NCI-H526 (cell line): ENCODE measurements around the gene REEP2.
A peak's percentile ranks its signal among the peaks of the same experiment; 100 is the strongest.

Source experiments
- DNase-seq, 2 experiments: peaks; one replicate each; lab custom pipeline; 2025; lab: John Stamatoyannopoulos, UW

REEP2 gene

DNA sequence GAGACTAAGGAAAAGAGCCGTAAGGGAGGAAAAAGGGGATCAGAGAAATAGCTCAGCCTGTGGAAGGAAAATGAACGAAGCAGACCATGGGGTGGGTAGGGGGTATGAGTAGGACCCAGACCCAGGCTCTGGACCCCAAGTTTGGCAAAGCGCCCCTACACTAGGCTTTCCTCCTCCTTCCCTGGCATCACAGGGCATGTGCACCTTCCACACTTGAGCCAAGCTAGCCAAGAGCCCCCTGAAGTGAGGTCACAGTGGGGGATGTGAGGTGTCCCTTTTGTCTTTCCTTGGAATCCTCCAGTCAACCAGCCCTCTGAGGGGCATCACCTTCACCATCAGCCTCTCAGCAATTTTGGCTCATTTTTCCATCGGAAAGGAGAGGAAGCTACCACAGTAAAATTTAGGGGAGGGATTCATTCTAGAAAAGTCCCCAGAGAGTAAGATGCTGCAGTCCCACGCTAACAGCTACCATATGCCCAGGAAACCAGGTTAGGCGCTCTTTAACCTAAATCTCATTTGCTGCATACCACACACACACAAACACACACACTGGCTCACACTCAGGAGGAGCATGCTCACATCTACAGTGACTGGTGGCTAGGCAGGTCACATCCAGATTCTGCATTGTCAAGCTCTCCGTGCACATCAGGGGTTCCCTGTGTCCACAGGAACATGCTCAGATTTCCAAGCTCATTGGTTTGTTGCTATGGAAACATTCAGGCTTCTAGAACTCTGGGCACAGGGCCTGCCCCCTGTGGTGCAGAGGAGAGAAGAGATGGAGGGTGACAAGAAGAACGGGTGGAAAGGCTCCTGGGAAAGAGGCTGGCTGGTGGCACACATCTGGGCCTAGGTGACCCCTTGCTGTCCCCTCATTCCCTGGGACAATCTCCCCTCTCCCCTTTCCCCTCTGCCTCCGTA is 9.9 kb downstream of the REEP2 start:
- DNase-seq, result no peak

DNA sequence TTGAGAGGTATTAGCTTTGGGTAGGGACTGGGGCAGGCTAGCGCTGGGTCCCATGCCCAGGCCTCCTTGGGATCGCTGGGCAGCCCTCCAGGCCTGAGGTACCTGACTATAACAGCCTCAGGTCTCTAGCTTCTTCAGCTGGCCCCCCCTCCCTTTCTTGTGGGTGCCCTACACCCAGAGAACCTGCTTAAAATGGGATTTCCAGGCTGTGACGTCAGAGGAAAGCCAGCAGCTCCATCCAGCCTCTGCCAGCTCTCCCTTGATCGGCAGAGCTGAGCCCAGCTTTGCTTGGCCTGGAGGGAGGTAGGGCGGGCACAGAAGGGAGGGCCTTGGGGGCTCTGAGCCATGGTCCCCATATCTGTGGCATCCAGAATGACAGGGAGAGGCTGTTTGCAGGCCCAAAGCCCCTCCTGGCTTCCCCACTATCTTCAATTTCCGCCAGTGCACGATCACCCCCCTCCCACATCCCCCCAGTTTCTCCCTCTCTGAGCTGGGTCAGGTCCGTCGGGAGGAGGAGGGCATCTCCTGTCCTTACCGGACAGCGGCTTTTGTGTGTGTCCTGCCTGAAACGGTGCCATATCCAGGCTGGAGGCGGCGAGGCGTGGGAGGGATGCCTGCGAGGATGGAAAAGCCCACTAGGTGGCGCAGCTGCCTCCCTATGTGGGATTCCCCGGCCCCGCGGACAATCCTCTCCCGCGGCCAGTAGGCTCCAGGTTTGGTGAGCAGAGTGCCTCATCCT is 10.8 kb downstream of the REEP2 start:
- peak; percentile 71 to 93 for DNase-seq

DNA sequence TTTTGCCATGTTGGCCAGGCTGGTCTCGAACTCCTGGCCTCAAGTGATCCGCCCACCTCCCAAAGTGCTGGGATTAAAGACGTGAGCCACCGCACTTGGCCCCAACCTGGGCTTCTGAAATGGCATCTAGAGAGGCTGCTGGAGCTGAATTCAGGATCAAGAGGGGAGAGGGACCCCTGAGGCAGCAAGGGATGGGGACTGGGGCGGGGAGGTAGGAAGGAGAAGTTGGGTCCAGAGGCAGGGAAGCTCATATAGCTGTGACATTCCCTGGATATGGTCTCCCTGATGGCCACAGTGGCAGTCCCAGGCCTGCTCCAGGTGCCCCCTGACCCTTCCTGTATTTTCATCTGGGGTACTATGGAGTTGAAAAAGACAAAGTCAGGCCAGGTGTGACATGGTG is 12.1 kb downstream of the REEP2 start:
- no peak for DNase-seq

DNA sequence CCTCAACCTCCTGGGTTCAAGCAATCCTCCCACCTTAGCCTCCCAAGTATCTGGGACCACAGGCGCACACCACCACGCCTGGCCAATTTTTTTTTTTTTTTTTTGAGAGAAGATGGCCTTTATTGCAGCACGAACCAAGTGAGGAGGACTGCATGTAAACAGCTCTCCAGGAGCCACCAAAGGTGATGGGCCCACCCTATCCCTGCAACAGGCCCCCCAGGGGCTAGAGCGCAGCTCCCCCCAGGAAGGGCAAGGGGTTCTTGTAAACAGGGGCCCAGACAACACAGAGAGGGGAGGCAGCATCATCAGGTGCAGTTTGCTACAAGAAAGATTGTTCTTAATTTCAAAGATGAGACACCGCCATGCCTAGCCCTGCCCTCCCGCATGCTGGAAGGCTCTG is 13.9 kb downstream of the REEP2 start:
- no peak for DNase-seq

DNA sequence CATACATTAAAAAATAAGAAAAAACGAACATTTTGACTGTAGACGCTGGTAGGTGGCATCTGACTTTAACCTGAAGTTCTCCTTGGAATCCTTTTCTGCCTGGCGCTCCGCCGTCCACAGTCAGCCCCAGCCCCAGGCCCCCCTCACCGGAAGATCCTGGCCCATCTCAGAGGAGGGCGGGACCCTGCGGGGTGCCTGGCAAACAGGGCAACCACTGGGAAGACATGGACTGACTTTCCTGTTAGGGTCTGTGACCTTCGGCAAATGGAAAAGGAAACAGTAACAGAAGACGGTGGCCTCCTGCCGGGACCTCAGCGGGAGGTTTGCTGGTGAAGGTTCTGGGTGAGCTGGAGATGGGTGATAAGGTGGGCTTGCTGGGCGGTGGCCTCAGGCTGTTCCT is 14.7 kb downstream of the REEP2 start:
- DNase-seq, result no peak

DNA sequence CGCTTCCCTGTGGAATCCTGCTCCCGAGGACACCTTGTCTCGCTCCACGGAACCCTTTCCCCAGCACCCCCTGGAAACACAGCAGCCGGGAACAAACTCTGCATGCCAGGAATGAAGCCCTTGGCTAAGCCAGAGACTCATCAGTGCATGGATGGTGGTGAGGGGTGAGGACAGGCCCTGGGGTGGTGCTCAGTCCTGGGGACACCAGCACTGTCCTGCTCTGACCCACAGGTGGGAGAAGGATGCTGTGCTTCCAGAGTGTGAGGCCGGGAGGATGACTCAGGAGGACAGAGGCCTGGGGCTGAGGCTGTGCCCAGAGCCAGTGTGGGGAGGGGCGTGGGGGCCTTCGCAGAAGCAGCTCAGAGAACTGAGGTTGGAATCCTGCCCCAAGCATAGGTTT is 15.3 kb downstream of the REEP2 start:
- DNase-seq, result no peak

DNA sequence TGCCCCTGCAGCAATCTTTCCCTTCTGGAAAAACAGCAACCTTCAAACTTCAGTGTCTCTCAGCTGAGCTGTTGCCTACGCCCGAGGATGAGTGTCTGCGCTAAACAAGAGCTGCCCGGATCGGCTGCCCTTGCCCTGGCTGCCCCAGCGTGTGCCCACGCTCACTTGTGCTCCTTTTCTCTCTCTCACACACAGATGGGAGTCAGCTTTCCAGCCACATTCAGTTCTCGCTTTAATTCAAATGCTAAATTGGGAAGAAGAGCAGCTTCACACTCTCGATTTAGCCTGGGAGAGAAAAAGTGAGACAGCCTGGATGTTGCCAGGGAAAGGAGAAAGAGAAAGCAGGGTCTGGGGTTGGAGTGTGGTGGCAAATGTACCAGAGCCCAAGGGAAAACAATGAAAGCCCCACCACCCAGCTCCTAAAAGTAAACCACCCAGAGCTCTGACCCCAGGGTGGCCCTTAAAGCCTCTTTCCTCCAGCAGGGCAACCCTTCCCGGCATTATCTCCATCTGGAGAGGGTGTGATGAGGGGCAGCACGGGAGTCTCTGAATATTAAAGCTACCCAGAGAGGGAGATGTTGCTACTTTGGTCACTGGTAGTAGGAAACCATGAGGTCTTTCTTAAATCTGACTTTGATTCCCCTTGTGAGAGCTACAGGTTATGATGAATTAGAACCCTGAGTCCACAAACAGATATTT is 16.5 kb downstream of the REEP2 start:
- DNase-seq, result no peak

DNA sequence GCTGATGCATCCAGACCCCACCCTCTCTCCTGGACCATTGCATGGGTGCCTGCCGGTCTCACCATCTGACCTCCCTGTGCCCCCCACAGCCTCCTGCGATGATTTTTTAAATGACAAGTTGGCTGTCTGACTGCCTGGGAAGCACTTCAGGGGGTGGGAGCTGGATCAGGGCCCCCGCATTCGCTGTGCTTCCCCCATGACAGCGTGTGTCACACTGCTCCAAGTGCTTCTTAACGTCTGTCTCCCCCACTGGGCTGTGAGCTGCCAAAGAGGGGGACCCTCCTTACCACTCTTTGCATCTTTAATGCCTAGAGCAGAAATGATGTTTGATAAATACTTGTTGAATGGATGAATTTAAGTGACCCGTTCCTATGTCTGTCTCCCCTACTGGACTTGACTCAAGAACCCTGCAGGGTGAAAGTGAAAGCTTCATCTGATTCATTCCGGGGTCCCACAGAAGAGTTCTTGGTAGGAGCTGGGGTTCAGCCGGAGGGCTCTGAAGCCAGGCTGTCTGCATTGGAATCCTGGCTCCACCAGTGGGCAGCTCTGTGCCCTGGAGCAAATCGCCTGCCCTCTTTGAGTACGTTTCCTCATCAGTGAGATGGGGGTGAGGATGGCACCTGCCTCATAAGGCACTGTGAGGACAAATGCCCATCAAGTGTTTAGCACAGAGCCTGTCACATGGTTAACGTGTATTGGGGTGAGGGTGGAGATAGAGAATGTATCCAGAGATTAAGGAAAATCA is 18.8 kb downstream of the REEP2 start:
- no peak for DNase-seq

DNA sequence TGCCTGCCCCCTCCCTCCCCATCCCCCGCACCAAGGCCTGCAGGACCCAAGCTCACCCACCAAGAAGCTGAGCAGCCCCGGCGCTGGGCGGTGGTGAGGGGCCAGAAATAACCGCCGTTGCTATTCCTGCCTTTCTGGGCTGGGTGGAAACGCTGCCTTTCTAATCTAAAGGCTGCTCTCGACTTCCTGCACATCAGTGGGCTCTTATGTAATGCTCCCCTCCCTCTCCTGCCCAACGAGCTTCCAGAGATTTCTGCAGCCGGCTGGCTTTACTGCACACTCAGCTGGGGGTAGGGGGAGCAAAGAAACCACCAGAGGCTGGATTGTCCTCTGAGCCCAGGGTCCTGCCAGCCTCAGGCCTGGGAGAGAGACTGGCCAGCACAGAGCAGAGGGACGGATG is 19.5 kb downstream of the REEP2 start:
- DNase-seq, result no peak

DNA sequence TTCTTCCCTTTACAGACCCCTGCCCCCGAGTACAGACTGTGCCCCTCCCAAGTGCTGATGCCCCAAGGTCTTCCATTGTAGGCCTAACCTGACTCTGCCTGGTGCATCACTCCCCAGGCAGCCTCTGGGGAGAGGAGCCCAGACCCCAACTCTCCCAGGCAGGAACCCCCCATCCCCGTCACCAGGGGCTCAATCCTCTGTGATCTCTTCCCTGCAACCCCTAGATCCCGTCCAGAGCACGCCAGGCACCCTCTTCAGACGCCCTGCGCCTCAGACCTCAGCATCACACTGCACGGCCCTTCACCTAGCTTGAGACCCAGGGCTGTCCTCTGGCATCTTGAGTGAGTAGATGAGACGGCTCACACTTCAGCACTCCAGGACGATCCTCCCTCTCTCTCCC is 20.0 kb downstream of the REEP2 start:
- DNase-seq, result no peak

DNA sequence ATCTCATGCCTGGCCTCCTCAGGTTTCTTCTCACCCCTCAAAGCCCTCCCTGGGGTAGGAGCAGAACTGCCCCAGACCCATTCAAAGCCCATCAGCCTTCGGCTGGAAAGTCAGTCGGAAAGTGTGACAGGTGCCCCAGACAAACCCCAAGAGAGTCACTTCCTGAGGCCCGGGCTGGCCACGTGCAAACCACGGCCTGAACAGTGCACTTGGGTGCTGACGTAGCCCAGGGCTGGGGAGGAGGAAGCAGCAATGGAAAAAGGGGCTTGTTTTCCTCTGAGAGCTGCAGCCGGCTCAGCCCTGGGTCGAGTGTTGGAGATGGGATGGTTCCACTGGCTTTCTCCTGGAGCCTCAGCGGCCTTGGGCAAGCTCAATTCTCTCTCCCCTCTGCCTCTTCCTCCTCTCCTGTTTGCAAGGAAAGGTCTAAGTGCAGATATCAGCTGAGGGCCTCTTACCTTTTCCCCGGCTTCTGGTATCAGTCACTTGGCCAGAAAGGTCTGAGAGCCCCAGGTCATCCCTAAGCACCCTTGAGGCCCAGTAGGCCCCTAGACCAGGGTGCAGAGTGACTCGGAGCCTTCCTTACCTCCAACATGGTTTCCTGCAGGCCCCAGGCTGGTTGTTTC is 20.6 kb downstream of the REEP2 start:
- peak in 1 of 2 experiments; percentile 13 for DNase-seq

DNA sequence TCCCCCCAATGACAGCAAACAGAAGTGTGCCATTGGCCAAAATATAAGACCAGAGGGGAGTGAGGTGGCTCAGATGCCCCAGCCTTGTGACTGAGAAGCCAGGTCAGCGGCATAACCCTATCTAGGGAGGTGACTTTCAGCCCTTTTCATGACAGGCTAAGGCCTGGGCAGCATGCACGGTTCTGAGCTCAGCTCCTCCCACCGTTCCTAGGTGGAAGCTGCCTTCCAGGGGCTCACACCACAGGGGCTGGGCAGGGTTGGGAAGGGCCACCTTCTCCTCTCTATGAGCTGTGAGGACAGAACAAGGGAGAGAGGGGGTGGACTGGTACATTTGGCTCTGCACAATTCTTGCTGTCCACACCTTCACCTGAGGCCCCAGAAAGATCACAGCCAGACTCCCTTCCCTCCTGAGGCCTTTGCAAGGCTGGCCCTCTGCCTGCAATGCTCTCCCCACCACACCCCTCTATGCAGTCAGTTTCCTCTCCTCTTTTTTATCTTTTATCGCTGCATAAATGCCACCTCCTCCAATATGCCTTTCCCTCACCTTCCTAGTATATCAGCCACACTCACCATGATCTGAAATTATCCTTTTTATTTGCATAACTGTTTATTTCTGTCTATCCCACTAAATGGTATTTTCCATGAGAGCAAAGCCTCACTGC is 21.3 kb downstream of the REEP2 start:
- DNase-seq, result peak; percentile 41 to 52

DNA sequence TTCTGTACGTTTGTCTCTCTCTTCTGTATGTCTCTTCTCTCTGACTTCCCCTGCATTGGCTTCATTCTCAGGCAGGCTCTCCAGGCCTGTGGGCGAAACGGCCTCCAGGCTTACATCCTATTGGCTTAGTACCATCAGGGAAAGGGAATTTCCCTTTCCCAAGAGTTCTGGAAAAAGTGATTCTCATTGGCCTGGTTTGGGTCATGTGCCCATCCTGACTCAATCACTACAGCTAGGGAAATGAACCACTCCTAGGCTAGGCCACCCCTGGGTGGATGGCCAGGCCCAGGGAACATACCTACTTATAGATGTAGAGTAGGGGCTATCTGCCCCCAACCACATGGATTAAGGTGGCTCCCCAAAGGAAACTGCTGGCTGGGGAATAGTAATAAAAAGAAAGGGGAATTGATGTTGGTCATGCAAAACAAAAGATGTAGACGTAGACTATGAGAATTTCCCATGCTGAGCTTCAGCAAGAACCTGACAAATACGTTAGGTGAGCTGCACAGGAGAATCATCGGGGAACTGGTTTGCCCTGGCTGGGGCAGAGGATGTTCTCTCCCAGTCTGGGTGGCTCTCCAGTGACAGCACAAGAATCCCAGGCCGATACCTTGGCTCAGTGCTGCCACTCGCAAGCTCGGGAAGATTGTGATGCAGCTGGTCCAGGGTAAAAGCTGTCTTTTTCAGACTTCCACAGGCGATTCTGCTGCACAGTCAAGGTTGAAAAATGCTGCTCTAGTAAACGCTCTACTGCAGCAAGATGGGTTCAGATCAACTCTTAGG is 22.7 kb downstream of the REEP2 start:
- DNase-seq, result peak in 1 of 2 experiments; percentile 30

DNA sequence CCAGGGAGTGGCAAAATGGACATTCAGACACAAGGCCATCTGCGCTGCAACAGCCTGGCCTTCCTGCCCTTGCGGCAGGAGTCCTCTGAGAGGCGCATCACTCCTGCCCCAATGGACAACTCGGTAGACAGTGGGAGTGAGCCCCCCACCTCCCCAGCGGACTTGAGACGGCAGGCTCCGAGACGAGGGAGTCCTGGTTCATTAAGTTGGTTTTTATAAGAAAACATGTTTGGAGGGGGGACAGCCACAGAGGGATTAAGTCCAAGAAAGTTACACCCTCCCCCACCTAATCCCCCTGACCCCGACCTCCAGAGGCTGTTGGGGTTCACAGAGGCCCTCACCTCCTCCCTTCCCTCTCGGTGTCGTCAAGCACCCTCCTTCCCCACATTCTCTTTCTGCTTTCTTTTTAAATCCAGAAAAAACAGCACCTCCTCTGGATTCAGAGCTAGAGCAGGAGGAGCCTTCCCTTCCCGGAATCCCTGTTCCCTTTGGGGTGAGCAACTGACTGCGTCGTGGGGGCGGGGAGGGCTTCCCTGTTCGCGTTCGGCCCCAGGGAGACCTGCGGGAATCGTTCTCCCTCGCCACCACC is 24.7 kb downstream of the REEP2 start:
- peak in 1 of 2 experiments; percentile 40 for DNase-seq

DNA sequence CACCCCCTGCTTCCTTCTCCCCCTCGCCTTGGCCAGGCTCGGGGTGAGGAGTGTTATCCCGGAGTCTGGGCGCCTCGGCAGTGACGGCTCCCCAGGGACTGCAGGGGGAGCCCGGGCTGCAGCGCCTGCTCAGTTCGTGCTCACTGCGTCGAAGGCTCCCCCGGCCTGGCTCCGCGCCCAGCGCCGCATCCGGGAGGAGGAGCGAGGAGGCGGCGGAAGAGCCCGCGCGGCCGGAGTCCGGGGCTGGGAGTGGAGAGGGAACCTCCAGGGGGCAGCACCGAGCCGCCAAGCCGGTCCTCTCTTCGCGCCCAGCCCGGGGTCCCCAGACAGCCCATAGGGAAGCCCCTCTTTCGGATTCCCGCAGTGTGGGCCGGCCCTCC is 25.1 kb downstream of the REEP2 start:
- DNase-seq, result peak; percentile 87 to 97

DNA sequence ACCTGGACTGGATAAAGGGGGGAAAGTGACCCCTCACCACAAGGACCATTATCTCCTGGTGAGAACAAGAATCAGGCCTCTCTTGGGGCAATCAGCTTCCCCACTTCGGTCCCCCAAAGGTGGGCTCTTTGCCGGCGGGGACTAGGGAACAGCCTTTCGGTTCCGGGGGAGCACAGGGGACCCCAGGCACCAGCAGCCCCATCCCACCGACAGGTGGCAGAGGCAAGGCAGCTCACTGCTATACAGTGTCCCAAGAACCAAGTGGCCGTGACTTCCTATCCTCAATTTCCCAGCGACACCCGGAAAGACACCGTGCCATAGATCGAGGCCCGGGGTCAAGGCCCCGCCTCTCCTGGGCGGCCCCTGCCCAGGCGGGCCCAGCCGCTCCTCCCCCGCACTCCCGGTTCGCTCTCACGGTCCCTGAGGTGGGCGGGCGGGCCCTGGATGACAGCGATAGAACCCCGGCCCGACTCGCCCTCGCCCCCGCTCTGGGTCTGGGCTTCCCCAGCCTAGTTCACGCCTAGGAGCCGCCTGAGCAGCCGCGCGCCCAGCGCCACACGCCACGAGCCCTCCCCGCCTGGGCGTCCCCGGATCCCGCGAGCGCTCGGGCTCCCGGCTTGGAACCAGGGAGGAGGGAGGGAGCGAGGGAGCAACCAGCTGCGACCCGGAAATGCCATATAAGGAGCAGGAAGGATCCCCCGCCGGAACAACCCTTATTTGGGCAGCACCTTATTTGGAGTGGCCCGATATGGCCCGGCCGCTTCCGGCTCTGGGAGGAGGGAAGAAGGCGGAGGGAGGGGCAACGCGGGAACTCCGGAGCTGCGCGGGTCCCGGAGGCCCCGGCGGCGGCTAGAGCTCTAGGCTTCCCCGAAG is 25.8 kb downstream of the REEP2 start:
- peak; percentile 98 to 99 for DNase-seq

DNA sequence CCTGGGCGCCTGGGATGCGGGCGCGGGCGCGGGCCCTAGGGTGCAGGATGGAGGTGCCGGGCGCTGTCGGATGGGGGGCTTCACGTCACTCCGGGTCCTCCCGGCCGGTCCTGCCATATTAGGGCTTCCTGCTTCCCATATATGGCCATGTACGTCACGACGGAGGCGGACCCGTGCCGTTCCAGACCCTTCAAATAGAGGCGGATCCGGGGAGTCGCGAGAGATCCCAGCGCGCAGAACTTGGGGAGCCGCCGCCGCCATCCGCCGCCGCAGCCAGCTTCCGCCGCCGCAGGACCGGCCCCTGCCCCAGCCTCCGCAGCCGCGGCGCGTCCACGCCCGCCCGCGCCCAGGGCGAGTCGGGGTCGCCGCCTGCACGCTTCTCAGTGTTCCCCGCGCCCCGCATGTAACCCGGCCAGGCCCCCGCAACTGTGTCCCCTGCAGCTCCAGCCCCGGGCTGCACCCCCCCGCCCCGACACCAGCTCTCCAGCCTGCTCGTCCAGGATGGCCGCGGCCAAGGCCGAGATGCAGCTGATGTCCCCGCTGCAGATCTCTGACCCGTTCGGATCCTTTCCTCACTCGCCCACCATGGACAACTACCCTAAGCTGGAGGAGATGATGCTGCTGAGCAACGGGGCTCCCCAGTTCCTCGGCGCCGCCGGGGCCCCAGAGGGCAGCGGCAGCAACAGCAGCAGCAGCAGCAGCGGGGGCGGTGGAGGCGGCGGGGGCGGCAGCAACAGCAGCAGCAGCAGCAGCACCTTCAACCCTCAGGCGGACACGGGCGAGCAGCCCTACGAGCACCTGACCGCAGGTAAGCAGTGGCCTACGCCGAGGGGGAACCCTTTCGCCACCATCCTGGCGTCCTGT is 26.6 kb downstream of the REEP2 start, which contains the start of gene EGR1:
EGR1 (plus strand) TSS at position 219 of the 864 bp plus-strand sequence; CDS start at position 502, 283 bp downstream.
- peak; percentile 92 to 95 for DNase-seq
